Heart left ventricle (tissue), 13 donors: ENCODE data around the gene GATC.

Experiments used
- POLR2A ChIP-seq, 2 donors: fragments of 450-650 bp; IDR thresholded peaks; one replicate each; pipeline ENCODE4 v1.6.1; 2017; ENCODE audit warnings: antibody characterized with exemption in 2 of 2, mild to moderate bottlenecking in 2 of 2, moderate library complexity in 2 of 2
- TF ChIP-seq, protein P1 (sequence below), 12 donors: fragments of 200-600 bp; sonication (generic) in 4 of 12; IDR thresholded peaks; one replicate each; pipeline versions ENCODE4 v1.5.0 to v1.8.0; 2018 to 2022; ENCODE audit warnings: antibody characterized with exemption in 12 of 12, mild to moderate bottlenecking in 5 of 12
- donor health status: ischemic (EF 13 %, LVEDD 7.1; RV severe dilation, severe dysfunction).
- donor health status: DM: no; HTN: yes; CAD: no.
- donor health status: DM: no; HTN: no; CAD: no.
- donor health status: ischemic (EF 25% LVEDD 6.9; RV normal size, moderate dysfunction).
- donor health status: ischemic (EF 25% LVEDD 5.7; RV mildly dilated, moderate dysfunction).
- donor health status: ischemic (EF 35%, LVEDD 5.7; RV mildly dilated, moderate dysfunction).
- donor health status: nonischemic (EF 11% LVEDD 7.7; RV severe dilation, severe dysfunction).
- donor health status: DM: yes; HTN: yes; CAD: no.
- donor health status: PGD.
- donor health status: ischemic (EF 29% LVEDD 5.4; RV normal size, mild dysfunction).
- donor health status: nonischemic (EF 23%, LVEDD 6.1; RV moderate dilation, normal function).

- TF ChIP-seq, protein P1, sequence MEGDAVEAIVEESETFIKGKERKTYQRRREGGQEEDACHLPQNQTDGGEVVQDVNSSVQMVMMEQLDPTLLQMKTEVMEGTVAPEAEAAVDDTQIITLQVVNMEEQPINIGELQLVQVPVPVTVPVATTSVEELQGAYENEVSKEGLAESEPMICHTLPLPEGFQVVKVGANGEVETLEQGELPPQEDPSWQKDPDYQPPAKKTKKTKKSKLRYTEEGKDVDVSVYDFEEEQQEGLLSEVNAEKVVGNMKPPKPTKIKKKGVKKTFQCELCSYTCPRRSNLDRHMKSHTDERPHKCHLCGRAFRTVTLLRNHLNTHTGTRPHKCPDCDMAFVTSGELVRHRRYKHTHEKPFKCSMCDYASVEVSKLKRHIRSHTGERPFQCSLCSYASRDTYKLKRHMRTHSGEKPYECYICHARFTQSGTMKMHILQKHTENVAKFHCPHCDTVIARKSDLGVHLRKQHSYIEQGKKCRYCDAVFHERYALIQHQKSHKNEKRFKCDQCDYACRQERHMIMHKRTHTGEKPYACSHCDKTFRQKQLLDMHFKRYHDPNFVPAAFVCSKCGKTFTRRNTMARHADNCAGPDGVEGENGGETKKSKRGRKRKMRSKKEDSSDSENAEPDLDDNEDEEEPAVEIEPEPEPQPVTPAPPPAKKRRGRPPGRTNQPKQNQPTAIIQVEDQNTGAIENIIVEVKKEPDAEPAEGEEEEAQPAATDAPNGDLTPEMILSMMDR (IDR thresholded peaks at IDR 0.05): no peak
- TF ChIP-seq POLR2A (IDR thresholded peaks at IDR 0.05): no peak
Measured at GRCh38 chr12:120412421-120412820, 33.8 kb upstream of the GATC start.
